ENCODE results near the gene PAIP1.
A peak's percentile ranks its signal among the peaks of the same experiment; 100 is the strongest.
"Not testable (repeated sequence)": the region's sequence is repeated elsewhere in the genome, so short reads cannot be mapped to it uniquely, and the experiment has no call there.

PAIP1 gene

GRCh38 chr5:43570450-43571158 is 13.7 kb upstream of the PAIP1 start:
- no peak for DNase-seq (ENCODE audit: low read depth in 3 of 3)

GRCh38 chr5:43569236-43569746 is 12.4 kb upstream of the PAIP1 start:
- DNase-seq (ENCODE audit: low read depth in 3 of 3) = no peak

GRCh38 chr5:43567967-43568366 is 11.1 kb upstream of the PAIP1 start:
- no peak for DNase-seq (ENCODE audit: low read depth in 3 of 3)

- DNase-seq (ENCODE audit: low read depth in 3 of 3) = no peak
Observed at GRCh38 chr5:43565043-43565442, 8.2 kb upstream of the PAIP1 start.

- no peak for DNase-seq (ENCODE audit: low read depth in 3 of 3)
Observed at GRCh38 chr5:43564289-43564850, 7.5 kb upstream of the PAIP1 start.

- DNase-seq (ENCODE audit: low read depth in 3 of 3) = no peak
Observed at GRCh38 chr5:43563321-43563720, 6.4 kb upstream of the PAIP1 start.

GRCh38 chr5:43561356-43561755 is 4.5 kb upstream of the PAIP1 start:
- DNase-seq (ENCODE audit: low read depth in 3 of 3) = no peak

- no peak for DNase-seq (ENCODE audit: low read depth in 3 of 3)
Observed at GRCh38 chr5:43560128-43560527, 3.3 kb upstream of the PAIP1 start.

- not testable (repeated sequence) for DNase-seq (ENCODE audit: low read depth in 3 of 3)
Observed at GRCh38 chr5:43556607-43556856, 345 bp downstream of the PAIP1 start.

GRCh38 chr5:43555895-43556606 is 826 bp downstream of the PAIP1 start:
- DNase-seq (ENCODE audit: low read depth in 3 of 3) = peak; percentile 26 to 44 (median 35)

GRCh38 chr5:43554497-43554896 is 2.4 kb downstream of the PAIP1 start:
- no peak for DNase-seq (ENCODE audit: low read depth in 3 of 3)

- DNase-seq (ENCODE audit: low read depth in 3 of 3) = no peak
Observed at GRCh38 chr5:43553381-43553780, 3.5 kb downstream of the PAIP1 start.

GRCh38 chr5:43551731-43552130 is 5.1 kb downstream of the PAIP1 start:
- no peak for DNase-seq (ENCODE audit: low read depth in 3 of 3)

GRCh38 chr5:43549272-43549671 is 7.6 kb downstream of the PAIP1 start:
- not testable (repeated sequence) for DNase-seq (ENCODE audit: low read depth in 3 of 3)

GRCh38 chr5:43548358-43548757 is 8.5 kb downstream of the PAIP1 start:
- DNase-seq (ENCODE audit: low read depth in 3 of 3) = no peak

- no peak for DNase-seq (ENCODE audit: low read depth in 3 of 3)
Observed at GRCh38 chr5:43547532-43547931, 9.3 kb downstream of the PAIP1 start.

GRCh38 chr5:43543434-43543833 is 13.4 kb downstream of the PAIP1 start:
- no peak for DNase-seq (ENCODE audit: low read depth in 3 of 3)

GRCh38 chr5:43540746-43541145 is 16.1 kb downstream of the PAIP1 start:
- DNase-seq (ENCODE audit: low read depth in 3 of 3) = no peak

- no peak for DNase-seq (ENCODE audit: low read depth in 3 of 3)
Observed at GRCh38 chr5:43536972-43537371, 19.9 kb downstream of the PAIP1 start.

GRCh38 chr5:43533646-43534045 is 23.2 kb downstream of the PAIP1 start:
- no peak for DNase-seq (ENCODE audit: low read depth in 3 of 3)

- no peak for DNase-seq (ENCODE audit: low read depth in 3 of 3)
Observed at GRCh38 chr5:43530648-43531047, 26.2 kb downstream of the PAIP1 start.

GRCh38 chr5:43523662-43524072 is 33.2 kb downstream of the PAIP1 start:
- no peak for DNase-seq (ENCODE audit: low read depth in 3 of 3)

GRCh38 chr5:43520615-43521014 is 36.3 kb downstream of the PAIP1 start:
- DNase-seq (ENCODE audit: low read depth in 3 of 3) = no peak

All from stimulated activated CD4-positive, alpha-beta T cell treated with anti-CD3 and anti-CD28 coated beads, TNF-alpha, amount 100 ng/mL, for 4 hours (primary cell).